NCI-H187 treated with DMSO at 0.1 percent for 48 hours (cell line): ENCODE data around the gene CD160.
"Not testable (repeated sequence)": the region's sequence is repeated elsewhere in the genome, so short reads cannot be mapped to it uniquely, and the experiment has no call there.

Source experiments
- DNase-seq: peaks from one replicate; lab custom pipeline; 2025; lab: John Stamatoyannopoulos, UW

Gene CD160

DNA sequence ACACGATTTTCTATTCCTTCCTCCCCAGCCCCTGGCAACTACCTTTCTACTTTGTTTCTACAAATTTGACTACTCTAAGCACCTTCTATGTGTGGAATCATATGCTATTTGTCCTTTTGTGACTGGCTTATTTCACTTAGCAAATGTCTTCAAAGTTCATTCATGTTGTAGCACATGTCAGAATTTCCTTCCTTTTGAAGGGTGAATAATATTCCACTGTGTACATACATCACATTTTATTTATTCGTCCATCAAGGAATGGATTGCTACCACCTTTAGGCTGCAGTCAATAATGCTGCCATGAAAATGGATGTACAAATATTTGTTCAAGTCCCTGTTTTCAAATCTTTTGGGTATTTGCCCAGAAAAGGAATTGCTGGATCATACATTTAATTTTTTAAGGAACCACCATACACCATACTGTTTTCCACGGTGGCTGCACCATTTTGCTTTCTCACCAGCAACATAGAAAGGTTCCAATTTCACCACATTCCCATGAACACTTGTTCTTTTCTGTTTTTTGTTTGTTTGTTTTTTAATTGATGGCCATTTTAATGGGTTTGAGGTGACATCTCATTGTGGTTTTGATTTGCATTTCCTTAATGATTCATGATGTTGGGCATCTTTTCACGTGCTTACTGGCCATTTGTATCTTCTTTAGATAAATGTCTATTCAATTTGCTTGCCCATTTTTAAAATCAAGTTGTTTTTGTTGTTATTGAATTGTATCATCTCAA is 8.8 kb upstream of the CD160 start:
- no peak for DNase-seq

DNA sequence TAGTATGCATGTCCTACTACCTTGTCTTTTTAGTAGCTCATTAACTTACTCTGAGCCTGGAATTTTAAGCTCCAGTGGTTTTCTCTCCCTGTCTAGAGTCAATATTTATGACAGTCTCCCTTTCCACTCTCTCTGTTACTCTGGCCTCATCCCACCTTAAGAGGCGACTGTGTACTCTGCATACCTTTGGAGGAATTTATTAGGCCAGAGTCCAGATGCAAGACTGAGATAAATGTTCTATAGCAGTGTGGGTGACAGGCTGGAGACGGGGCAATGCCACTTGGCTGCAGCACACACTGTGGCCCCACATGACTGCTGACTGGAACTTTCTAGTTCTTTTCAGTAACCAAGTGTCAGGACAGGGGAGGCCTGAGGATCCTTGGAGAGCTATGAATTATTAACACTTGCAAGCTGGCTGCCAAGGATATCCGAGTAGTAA is 8.1 kb upstream of the CD160 start:
- no peak for DNase-seq

DNA sequence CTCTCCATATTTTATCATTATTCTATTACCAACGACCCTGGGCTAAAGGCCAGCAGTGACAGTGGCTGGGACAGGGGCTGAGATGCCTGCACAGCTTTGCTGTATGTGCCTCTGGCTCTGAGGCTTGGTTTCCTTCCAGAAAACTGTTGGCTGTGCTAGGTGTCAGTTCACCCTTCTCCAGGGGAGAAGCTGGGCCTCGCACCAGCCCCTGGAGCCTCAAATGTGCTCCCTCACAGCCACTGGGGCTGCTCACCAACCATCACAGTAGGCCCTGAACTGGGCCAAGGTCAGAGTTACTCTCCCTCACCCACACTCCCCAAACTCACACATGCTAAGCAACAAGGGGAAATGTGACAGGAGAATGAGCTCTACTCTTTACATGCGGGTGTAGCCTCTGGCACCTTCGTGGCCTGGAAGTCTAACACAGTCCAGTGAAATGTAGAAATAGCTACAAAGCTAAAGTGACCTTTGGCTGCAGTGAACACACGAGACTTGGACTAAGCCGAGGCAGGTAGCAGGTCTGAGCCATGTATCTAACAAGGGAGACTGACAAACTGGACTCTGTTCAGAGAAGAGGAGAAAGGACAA is 4.7 kb upstream of the CD160 start:
- no peak for DNase-seq

DNA sequence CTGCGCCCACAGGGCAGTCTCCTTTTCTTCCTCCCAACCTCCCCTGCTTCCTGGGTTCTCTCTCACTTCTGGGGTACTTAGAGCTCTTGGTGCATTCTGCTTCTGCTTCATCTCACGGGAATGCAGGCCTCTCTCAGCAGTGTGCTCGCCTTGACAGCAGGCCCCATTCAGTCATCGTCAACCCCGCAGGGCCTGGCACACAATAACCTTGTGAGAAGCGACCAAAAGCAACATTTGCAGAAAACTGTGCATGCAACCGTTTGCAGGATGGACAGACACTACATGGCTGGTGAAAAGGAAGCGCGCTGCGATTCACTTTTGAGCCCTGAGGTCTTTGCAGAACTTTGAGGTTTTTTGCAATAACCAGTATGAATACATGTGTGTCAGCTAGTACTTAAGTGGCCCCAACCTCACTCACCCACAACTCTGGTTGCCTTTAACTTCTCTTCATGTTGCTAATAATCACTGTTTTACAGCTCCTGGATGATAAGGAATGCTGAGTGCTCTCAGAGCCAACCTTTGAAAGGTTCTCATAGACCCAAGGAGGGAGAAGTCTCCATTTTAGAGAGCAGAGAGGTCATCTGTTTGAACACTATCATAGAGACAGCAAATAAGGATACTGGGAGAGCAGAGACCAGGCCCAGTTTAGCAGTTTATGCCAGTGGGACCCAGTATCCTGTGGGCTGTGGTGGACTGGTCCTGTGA is 2.5 kb upstream of the CD160 start:
- no peak for DNase-seq

DNA sequence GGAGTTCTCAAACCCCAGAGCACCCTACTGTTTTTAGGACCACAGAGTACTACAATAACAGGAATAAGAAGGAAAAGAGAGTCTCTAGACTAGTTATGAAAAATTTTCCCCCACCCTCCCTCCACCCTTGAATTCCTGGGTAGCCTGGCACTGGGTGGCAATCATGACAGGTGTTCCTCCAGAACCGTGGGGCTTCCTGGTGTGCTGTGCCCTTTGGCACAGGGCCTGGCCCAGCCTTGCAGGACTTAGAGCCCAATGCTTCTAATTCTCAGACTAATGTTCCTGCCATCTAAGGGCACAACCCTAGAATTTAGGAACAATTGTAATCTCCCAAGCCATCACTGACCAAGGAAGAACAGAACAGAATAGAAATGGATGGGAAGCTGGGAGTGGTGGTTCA is 1.5 kb upstream of the CD160 start:
- no peak for DNase-seq

DNA sequence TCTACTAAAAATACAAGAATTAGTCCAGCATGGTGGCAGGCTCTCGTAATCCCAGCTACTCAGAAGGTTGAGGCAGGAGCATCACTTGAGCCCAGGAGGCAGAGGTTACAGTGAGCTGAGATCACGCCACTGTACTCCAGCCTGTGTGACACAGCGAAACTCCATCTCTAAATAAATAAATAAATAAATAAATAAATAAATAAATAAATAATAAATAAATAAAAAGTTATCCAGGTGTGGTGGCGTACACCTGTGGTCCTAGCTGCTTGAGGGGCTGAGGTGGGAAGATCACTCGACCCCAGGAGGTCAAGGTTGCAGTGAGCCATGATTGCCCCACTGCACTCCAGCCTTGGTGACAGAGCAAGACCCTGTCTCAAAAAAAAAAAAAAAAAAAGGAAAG is 834 bp upstream of the CD160 start:
- DNase-seq = not testable (repeated sequence)

DNA sequence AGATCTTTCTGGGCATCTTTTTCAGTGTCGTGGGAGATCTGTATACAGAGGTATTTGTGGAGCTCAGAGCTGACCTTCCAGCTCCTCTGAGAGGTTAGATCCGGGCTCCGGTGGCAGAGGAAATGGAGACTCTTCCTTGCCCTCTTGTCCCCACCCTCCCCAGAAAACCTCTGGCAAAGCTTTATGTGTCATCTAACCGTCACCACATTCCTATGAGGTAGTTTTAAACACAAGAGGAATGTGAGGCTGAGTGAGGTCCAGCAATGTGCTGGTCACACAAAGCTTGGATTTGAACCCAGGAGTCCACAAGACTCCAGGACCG is 1.2 kb downstream of the CD160 start:
- DNase-seq = no peak

DNA sequence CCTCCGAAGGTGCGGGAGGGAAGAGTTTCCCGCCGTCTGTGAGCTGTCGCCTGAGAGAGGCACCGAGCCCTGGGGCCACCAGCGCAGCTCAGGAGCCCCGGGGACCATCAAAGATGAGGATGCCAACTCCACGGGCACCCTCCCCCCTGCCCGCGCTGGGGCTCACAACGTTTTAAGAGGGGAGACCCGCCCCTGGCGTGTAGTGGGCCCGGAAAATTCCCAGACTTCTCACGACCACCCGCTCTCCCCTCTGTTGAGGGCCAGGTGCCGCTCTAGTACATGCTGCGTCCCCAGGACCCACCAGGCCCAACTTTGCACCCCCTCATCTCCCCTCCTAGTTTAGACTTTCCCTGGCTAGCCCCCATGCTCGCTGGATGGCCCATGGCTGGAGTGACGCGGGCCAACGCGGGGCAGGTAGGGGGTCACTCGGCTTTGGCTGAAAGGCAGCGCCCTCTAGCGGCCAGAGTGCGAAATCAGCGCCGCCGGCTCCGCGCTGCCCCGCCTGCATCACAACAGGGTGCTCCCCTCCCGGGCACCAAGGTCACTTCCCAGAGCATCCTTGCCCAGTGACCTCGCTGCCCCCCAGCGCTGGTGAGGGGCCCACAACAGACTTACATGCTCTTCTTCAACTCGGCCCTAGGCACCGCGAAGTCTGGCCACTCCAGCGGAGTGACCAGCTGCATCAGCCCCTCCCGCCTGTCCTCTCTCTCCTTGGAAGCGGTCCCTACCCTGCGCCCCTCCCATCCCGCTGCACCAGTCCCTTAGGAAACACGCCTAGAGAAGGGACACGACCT is 1.8 kb downstream of the CD160 start:
- no peak for DNase-seq

DNA sequence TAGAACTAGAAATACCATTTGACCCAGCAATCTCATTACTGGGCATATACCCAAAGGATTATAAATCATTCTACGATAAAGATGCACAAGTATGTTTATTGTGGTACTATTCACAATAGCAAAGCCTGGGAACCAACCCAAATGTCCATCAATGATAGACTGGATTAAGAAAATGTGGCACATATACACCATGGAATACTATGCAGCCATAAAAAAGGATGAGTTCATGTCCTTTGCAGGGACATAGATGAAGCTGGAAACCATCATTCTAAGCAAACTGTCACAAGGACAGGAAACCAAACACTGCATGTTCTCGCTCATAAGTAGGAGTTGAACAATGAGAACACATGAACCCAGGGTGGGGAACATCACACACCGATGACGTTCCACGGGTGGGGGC is 6.9 kb downstream of the CD160 start:
- not testable (repeated sequence) for DNase-seq

DNA sequence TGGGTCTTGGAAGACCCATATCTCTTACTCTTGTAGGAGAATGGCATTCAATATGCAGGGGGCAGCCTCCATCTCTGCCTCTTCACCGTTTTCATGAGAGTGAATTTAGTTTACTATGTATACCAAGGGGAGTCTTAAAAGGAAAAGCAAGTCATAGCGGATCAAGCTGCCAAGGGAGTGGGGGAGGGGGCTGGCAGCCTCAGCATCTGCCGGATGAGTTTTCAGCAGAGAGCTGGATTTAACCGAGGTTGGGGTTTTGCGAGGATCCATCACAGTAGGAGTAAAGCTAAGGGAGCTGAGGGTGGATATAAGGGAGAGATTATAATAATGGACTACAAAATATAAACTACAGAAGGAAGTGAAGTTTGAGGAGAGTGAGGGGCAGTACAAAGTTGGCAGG is 9.9 kb downstream of the CD160 start:
- DNase-seq = no peak

DNA sequence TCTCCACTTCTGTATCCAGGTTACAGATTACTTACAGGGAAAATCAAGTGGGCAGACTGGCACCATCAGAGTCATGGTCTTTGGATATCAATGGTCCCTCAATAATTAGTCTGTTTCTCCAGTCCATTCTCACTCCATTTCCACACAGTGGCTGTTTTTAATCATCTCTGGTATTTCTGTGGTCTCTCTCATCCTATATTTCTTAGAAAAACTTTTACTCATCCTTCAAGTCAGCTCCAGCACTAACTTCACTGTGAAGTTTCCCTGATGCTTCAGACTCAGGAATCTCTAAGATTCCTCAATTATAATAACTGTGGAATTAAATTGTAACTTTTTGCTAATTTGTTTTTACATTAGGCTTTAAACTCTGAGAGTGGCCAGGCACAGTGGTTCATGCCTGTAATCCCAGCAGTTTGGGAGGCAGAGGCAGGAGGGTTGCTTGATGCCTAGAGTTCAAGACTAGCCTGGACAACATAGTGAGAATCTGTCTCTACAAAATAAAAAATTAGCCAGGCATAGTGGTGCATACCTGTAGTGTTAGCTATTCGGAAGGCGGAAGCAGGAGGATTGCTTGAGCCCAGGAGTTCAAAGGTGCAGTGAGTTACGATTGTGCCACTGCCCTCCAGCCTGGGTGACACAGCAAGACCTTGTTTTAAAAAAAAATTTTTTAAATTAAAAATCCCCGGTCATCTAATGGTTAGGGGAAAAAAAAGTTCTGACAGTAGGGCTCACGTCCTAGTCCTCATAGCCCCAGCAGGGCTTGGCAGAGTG is 10.6 kb downstream of the CD160 start:
- DNase-seq = no peak

DNA sequence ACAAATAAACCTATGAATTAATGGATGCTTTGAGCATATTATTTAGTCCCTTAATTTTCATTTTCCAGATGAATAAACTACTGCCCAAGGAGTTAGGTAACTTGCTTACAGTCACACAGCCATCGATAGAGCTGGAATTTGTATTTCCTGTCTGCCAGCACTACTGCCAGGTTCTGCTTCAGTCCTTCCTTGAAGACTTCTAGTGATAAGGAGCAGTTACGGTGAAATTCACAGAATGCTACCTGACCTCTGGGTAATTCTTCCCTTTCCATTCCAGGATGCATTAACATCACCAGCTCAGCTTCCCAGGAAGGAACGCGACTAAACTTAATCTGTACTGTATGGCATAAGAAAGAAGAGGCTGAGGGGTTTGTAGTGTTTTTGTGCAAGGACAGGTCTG is 11.2 kb downstream of the CD160 start:
- DNase-seq = no peak

DNA sequence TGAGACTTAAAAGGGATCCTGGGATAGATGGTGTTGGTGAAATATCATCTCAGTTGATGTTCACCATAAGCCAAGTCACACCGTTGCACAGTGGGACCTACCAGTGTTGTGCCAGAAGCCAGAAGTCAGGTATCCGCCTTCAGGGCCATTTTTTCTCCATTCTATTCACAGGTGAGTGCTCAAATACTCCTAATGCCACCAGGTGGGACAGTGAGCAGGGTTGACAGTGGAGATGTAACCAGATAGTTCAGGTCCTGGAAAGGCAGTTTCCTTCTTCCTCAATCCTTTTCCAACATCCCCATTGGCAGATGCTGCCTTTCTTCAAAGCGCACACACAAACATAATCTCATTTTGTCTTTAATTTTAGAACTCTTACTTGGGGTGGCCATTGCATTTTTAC is 11.6 kb downstream of the CD160 start:
- DNase-seq = no peak

DNA sequence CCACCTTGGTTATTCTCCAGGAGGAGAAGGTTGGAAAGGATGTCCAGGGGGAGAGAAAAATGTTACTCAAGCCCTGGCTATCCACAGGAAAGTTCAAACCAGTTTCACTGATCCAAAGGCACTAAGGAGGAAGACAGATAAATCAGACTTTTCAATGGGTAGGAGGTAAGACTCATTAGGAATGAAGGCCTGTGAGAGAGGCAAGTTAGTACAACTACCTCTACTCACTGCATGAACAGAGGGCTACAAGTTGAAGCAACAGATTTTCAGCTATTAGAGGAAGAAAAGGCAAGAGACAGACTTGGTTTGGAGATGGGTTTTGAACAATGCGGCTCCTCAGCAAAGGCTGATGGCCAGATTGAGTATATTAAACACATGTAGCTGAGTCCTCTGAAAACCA is 16.9 kb downstream of the CD160 start:
- DNase-seq = no peak

DNA sequence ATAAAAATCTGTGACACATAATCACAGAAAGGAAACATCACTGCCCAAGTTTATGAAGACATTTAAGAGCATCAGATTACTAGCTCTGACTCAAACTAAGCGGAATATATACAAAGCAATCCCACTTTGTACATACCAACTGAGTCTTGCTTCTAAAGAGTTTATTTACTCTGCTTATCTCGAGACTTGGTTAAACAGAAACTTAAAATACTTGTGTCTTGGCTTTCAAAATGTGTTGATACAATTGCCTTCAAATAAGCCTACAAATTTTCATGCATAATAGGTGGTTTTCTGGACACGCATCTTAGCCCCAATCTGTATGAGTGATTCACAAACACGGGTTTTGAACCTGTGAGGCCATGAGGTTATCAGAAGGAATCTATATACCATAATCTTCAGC is 21.0 kb downstream of the CD160 start:
- no peak for DNase-seq

DNA sequence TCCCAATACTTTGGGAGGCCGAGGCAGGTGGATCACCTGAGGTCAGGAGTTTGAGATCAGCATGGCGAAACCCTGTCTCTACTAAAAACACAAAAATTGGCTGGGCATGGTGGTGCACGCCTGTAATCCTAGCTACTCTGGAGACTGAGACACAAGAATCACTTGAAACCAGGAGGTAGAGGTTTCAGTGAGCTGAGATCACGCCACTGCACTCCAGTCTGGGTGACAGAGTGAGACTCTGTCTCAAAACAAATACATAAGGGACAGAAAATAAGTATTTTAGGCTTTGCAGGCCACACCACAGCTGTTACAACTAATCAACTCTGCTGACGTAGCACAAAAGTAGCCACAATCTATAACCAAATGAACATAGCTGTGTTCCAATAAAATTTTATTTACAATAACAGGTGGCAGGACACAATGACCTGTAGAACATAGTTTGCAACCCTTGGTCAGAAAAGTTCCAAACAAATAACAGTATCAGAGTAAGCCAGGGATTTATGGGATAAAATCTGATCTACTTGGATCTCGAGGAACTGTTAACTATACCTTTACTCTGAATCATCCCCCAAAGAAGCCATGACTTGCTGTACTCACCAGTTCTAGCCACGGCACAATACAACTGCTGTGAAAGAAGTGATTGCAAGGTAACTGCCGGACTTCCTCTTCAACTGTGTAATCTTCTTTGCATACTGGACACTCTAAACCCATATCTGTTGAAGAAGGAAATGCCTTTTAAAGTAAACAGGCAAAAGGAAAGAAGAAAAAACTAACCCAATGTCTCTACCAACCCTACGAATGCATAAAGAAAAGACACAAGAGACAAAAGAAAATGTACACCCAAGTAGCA is 28.3 kb downstream of the CD160 start:
- DNase-seq = no peak

DNA sequence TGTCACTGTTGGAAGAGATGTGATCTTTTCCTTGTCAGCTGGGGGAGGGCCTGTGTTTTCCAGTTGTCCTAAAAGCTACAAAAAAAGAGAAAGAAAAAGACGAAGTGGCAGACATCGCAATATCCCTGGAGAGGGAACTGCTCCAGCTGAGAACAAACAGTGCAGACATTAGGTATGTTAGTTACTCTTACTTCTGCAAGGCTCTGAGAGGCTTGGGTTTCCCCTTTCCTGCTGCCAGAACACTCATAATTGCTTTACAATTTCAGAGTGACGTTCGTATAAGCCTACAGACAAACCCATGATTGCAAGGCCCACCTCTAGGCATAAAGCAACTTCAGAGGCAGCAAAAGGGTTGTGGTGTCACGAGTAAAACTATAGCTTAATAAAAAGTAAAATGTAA is 31.1 kb downstream of the CD160 start:
- no peak for DNase-seq

DNA sequence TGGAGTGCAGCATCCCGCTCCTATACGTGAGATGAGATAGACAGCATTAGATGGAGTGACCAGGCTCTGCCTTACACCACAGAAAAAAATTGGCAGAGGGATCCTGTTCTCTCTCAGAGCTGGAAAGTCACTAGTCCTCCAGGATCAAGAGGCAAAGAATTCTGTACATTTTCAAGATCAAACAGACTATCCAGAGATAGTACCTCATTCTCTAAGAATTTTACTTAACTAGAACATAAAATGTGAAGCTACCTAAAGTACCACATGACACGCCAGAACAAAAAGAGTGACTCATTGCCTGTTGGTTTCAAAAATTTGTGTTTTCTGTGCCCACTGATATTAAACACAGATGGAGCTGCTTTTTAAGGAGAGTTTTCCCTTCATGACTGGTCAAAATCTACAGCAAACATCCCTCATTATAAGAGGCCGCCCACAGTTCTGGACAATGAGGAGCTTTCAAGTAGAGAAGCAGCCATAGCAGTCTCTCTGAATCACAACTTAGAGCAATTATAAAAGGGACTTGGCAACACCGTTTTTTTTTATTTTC is 32.3 kb downstream of the CD160 start:
- no peak for DNase-seq

DNA sequence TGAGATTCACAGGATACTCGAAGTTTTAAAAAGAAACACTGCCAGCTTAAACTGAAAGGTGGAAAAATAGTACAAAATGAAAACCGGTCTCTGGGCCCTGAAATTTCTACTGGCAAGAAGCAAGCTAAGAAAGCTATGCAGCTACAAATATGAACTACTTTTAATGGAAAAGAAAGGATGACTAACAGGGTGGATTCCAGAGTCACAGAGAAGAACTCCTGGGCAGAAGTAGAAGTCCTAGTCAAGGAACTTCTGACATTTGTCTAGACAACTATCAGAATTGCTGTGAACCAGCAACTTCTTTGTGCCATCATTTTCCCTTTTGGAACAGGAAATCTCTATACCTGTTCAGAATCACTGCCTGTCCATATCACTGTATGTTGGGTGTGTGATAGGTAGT is 38.1 kb downstream of the CD160 start:
- DNase-seq = no peak

DNA sequence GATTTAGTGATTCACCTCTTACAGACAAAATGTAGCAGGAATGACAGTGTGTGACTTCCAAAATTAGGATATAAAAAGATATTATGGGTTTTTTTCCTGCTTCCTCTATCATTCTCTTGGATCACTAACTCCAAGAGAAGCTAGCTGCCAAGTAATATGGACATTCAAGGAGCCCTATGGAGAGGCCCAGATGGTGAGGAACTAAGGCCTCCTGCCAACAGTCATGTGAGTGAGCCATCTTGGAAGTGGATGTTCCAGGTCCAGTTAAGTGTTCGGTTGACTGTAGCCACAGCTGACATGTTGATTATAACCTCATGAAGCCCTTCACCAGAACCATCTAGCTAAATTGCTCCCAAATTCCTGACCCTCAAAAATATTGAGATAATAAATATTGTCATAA is 38.8 kb downstream of the CD160 start:
- no peak for DNase-seq

DNA sequence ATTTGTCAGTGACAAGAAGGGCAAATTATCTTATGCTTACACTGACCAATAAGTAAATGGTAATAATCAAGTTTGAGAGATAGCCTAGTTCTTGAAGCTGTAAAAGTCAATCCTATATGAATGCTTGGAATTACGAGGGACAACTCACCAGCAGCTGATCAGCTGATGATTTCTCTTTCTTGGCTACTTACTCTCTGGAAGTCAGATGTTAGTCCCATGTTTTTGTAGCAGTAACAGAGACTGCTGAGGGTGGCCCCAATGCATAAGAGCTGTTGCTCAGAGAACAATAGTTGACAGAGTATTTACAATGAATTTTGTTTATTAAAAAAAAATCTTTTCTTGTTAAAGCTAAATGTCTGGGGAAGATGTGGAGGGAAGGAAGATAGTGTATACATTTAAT is 39.3 kb downstream of the CD160 start:
- DNase-seq = no peak
